HG02970 (cell line): Measurements from ENCODE around the gene MPHOSPH10.
"Not testable (repeated sequence)": the region's sequence is repeated elsewhere in the genome, so short reads cannot be mapped to it uniquely, and the experiment has no call there.

ENCODE experiments used
- ATAC-seq: cut with Tn5 transposase; IDR thresholded peaks from one replicate; pipeline ENCODE4 v1.9.1; 2021; ENCODE audit warnings: mild to moderate bottlenecking, moderate library complexity, moderate number of reproducible peaks; ENCODE audit not compliant: unreplicated experiment, low FRiP score

The MPHOSPH10 gene

GRCh38 chr2:71121479-71121878 is 9.0 kb upstream of the MPHOSPH10 start:
- no peak for ATAC-seq

- no peak for ATAC-seq
These were observed 7.8 kb upstream of the MPHOSPH10 start for GRCh38 chr2:71122387-71123298.

GRCh38 chr2:71125506-71126294 is 4.7 kb upstream of the MPHOSPH10 start:
- ATAC-seq: no peak

GRCh38 chr2:71126957-71127356 is 3.5 kb upstream of the MPHOSPH10 start:
- ATAC-seq: no peak

- ATAC-seq: no peak
These were observed 1.1 kb upstream of the MPHOSPH10 start for GRCh38 chr2:71129114-71129901.

- peak; percentile 42 for ATAC-seq
These were observed 607 bp upstream of the MPHOSPH10 start for GRCh38 chr2:71129902-71130151.

GRCh38 chr2:71130905-71131244 is 441 bp downstream of the MPHOSPH10 start:
- peak; percentile 3 for ATAC-seq

- ATAC-seq: not testable (repeated sequence)
These were observed 1.1 kb downstream of the MPHOSPH10 start for GRCh38 chr2:71131387-71132166.

GRCh38 chr2:71133603-71134002 is 3.2 kb downstream of the MPHOSPH10 start:
- no peak for ATAC-seq

- no peak for ATAC-seq
These were observed 5.7 kb downstream of the MPHOSPH10 start for GRCh38 chr2:71136174-71136573.

GRCh38 chr2:71143782-71144181 is 13.3 kb downstream of the MPHOSPH10 start:
- ATAC-seq: no peak

GRCh38 chr2:71148506-71149063 is 18.2 kb downstream of the MPHOSPH10 start:
- ATAC-seq: no peak

- no peak for ATAC-seq
These were observed 19.8 kb downstream of the MPHOSPH10 start for GRCh38 chr2:71150082-71150816.

- no peak for ATAC-seq
These were observed 21.2 kb downstream of the MPHOSPH10 start for GRCh38 chr2:71151620-71152019.

GRCh38 chr2:71153585-71154224 is 23.3 kb downstream of the MPHOSPH10 start:
- no peak for ATAC-seq

GRCh38 chr2:71154279-71154678 is 23.8 kb downstream of the MPHOSPH10 start:
- ATAC-seq: no peak

GRCh38 chr2:71154798-71155197 is 24.4 kb downstream of the MPHOSPH10 start:
- ATAC-seq: no peak

GRCh38 chr2:71155846-71156245 is 25.4 kb downstream of the MPHOSPH10 start:
- no peak for ATAC-seq

GRCh38 chr2:71156573-71156972 is 26.1 kb downstream of the MPHOSPH10 start:
- ATAC-seq: no peak
